H1 (cell line): ENCODE data around the gene DSCAM. TPM values are rescaled to one million over a fixed set of nuclear protein-coding genes. Genes with fewer than 3 reads are reported as not detected.

Experiments used
- ASH2L ChIP-seq: fragments of 200-600, 300-600 bp; sonication (generic); IDR thresholded peaks from one replicate; pipeline ENCODE4 v1.7.1; 2017; ENCODE audit warnings: low read length
- ATF2 ChIP-seq: IDR thresholded peaks from 2 replicates; pipeline ENCODE4 v1.6.1; 2012; ENCODE audit warnings: low read length, inconsistent platforms
- CHD7 ChIP-seq: fragments of 300-600 bp; sonication (generic); IDR thresholded peaks from 2 replicates; pipeline ENCODE4 v1.7.1; 2012; ENCODE audit warnings: low read length, moderate library complexity, mild to moderate bottlenecking, inconsistent platforms; ENCODE audit not compliant: insufficient replicate concordance
- EGR1 ChIP-seq: IDR thresholded peaks from 2 replicates; pipeline ENCODE4 v1.6.1; 2011; ENCODE audit warnings: low read depth, low read length, borderline replicate concordance
- FOSL1 ChIP-seq: IDR thresholded peaks from 2 replicates; pipeline ENCODE4 v1.6.1; 2011; ENCODE audit warnings: mild to moderate bottlenecking, low read depth, low read length, moderate library complexity; ENCODE audit not compliant: insufficient read depth
- GTF2F1 ChIP-seq: IDR thresholded peaks from 2 replicates; pipeline ENCODE4 v1.6.1; 2012; ENCODE audit warnings: low read depth, low read length, improper control_type of control experiment, borderline replicate concordance
- JUN ChIP-seq: IDR thresholded peaks from 2 replicates; pipeline ENCODE4 v1.6.1; 2011; ENCODE audit warnings: low read depth, mild to moderate bottlenecking, improper control_type of control experiment, low read length
- RBBP5 ChIP-seq: IDR thresholded peaks from 2 replicates; pipeline ENCODE4 v1.7.1; 2012; ENCODE audit warnings: low read depth, mild to moderate bottlenecking, inconsistent platforms, low read length, moderate library complexity, borderline replicate concordance
- SIN3A ChIP-seq, 2 experiments: IDR thresholded peaks in 1 of 2; conservative IDR thresholded peaks in 1 of 2; 2 replicates each; pipeline ENCODE4 v1.6.1; 2011 to 2012; ENCODE audit warnings: low read length in 2 of 2, improper control_type of control experiment in 1 of 2, low read depth in 1 of 2, mild to moderate bottlenecking in 1 of 2
- TBP ChIP-seq: IDR thresholded peaks from 2 replicates; pipeline ENCODE4 v1.6.1; 2011; ENCODE audit warnings: low read depth, low read length, improper control_type of control experiment
- polyA plus RNA-seq, 7 experiments: library from polyadenylated mRNA; depleted of rRNA in 3 of 7; stranded (reverse) in 5 of 7; unstranded in 2 of 7; fragments of >200 nt in 5 of 7; fragments of 200-250 nt in 2 of 7; gene quantifications; 1 replicate in 5 of 7; 2 replicates in 1 of 7; 4 replicates in 1 of 7; pipeline versions ENCODE4 v1.2.1 to v1.2.3, GENCODE V29; 2011 to 2013; ENCODE audit warnings: missing spikeins in 2 of 7, mixed read lengths in 2 of 7
- total RNA-seq: library from RNA; stranded (reverse); fragmentation: NEBNext Ultra II Directional; extraction: Animal tissue kit (Norgen Biotek cat#: 25700); gene quantifications from 2 replicates; pipeline ENCODE4 v1.2.1, GENCODE V29; 2021

The DSCAM gene
- total and polyA plus RNA-seq, 2 of the 8 experiments (the other 6 are each of a cell fraction or from before 2014, with no cell fraction given): 0.02 to 0.15 TPM

- TF ChIP-seq ATF2 (no peak), JUN (no peak), CHD7 (no peak), FOSL1 (no peak), SIN3A (conservative IDR thresholded peaks at IDR 0.05 in 1 of 2, IDR thresholded peaks at IDR 0.05 in 1 of 2; ENCODE audit: low read depth in 1 of 2, low read length in 2 of 2) (no peak), TBP (no peak), EGR1 (no peak), ASH2L (no peak), GTF2F1 (no peak), RBBP5 (no peak)
- TF ChIP-seq, all 59 proteins: peak for 0
Observed at GRCh38 chr21:40315626-40316025, 531.3 kb downstream of the DSCAM start (continued).
